IPS-NIHi11 (cell line): ENCODE data around the gene ALDH16A1.
A peak's percentile ranks its signal among the peaks of the same experiment; 100 is the strongest.
"Not testable (repeated sequence)": the region's sequence is repeated elsewhere in the genome, so short reads cannot be mapped to it uniquely, and the experiment has no call there.

Source experiments
- DNase-seq: peaks from one replicate; pipeline ENCODE4 v3.0.0; 2012; ENCODE audit warnings: mixed read lengths, low spot score

The ALDH16A1 gene

GRCh38 chr19:49440439-49441209 lies 12.4 kb upstream of the ALDH16A1 start:
- DNase-seq, result no peak

DNA sequence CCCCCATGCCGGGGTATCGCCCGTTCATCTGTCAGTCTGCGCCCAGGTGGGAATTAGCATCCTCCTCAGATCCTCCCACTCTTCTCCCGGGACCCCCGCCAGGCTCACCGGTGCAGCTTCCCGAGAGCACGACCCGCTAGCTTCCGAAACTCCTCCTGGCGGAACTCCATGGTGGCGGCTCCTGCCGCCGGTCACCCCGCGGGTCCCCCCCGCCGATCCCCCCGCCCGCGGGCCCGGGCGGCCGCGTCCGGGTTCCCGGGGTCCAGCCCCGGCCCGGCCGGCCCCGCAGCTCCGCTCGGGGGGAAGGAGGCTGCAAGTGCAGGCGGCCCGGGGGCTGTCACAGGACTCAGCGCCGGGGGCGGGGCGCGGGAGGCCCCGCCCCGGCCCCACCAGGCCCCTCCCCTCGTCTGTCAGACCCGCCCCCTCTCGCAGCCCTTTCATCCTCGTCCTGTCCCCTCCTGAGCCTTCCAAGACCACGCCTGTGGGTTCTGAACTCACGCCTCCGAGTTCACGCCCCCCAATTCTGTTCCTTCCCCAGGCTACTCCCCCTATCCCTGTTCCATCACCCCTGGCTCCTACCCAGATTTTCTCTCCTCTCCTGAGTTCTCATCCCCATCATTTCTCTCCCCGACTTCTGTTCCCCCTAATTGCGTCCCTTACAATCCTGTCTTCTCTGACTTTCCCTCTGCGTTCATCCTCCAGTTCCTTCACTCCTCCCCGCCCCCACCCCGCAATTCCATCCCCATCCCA lies 11.6 kb upstream of the ALDH16A1 start, which contains the start of gene SLC17A7:
SLC17A7 (minus strand) TSS at position 318 of the 750 bp plus-strand sequence; CDS start at position 170, 148 bp downstream.
- DNase-seq, result peak; percentile 82

DNA sequence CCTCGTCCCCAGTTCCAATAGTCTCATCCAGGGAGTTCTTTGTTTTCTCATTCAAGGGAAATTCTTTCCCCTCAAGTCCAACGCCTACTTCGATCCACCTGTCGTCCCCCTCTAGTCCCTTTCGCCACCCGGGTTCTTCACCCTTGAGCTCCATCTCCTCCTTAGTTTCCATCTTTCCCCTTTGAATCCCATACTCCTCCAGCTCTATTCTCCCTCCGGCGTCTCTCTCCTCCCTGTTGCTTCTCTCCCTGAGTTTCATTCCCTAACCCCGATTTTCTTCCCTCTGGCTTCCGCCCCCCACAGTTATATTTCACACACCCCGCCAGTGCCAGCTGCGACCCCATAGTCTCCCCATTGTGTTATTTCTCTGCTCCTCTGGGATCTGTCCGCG lies 11.1 kb upstream of the ALDH16A1 start:
- DNase-seq, result no peak

- no peak for DNase-seq
Measured at GRCh38 chr19:49442354-49442753, 10.7 kb upstream of the ALDH16A1 start.

- peak; percentile 84 for DNase-seq
Measured at GRCh38 chr19:49442771-49443365, 10.2 kb upstream of the ALDH16A1 start.

DNA sequence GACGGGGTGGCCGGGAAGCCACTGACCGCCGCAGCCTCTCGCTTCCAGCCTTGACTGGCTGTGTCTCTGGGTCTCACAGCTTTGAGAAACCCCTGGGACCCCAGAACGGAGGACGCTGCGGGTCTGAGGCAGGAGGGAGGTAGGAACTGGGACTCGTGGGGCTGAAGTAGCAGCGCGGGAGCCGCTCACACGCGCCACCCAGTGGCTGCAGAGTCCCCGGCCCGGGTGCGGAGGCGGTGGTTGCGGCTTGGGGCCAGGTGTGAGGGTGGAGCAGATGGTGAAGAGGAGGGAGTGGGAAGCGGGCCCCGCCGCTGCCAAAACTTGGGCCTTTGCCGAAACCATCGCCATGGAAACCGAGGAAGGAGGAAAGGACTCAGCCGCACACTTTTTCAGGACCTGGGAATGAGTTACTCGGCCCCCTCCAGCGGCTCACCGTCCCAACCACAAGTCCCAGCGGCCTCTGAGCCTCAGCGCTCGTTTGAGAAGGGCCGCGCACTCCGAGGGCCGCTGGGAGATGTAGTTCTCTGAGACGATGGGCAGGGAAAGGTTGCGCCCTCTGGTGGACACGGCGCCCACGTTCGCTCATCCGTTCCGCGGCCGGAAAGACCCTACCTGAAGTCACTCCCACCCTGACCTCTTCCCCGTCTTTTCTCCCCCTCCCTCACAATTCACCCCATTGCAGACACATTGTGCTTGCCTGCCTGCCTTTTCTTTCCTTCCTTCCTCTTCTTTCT lies 9.5 kb upstream of the ALDH16A1 start:
- DNase-seq, result peak; percentile 69

GRCh38 chr19:49444100-49444700 lies 8.8 kb upstream of the ALDH16A1 start:
- not testable (repeated sequence) for DNase-seq

DNA sequence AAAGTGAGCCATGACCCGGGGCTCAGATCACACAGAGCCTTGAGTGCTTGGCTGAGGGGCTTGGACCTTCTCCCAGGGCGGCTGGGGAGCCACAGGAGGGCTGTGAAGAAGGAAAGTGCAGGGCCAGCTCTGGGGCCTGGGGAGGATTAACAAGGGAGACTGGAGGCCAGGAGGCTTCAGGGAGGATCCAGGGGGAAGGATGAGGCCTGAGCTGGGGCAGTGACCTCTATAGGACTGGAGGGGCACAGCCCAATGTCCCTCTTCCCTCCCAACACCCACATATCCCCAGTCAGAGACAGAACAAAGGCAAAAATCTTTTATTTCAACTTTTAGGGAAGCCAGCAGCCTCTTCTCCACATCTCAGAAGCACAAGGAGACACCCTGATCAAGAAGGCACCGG lies 7.0 kb upstream of the ALDH16A1 start:
- DNase-seq, result no peak

GRCh38 chr19:49447485-49448431 lies 5.3 kb upstream of the ALDH16A1 start:
- peak; percentile 50 for DNase-seq

GRCh38 chr19:49448432-49448786 lies 4.6 kb upstream of the ALDH16A1 start:
- DNase-seq, result no peak

- no peak for DNase-seq
Measured at GRCh38 chr19:49450405-49450804, 2.6 kb upstream of the ALDH16A1 start.

DNA sequence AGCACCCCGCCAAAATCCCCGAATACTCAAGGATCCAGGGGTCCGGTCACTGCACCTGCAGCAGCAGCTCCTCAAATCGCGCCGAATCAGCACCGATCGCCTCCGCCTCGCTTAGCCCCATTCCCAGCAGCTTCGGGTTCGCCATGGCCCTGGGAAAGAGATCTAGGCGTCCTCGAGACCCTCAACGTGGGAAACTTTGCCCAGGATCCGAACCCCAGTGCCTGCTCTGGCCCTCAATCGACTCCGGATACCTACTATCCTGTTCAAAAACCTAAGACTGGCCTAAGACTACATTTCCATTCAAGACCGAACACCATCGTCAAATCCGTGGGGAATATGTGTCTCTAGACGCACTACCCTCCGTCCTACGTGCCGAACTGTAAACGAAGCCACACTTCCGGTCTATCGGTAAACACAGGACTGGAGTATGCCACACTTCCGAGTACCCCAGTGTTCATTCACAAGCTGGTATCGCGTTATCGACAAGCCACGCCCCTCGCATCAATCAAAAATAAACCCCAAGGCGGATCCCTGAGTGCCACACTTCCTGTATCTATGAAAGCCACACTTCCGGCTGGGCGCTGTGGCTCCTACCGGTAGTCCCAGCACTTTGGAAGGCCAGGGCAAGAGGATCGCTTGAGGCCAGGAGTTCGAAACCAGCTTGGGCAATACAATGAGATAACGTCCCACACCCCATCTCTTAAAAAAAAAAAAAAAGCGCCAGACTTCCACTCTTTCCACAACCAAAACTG lies 1.4 kb upstream of the ALDH16A1 start, which contains the start of gene PIH1D1:
PIH1D1 (minus strand) TSS at position 385 of the 752 bp plus-strand sequence; CDS start at position 145, 240 bp downstream.
- DNase-seq, result peak; percentile 83

GRCh38 chr19:49453757-49454240 lies 774 bp downstream of the ALDH16A1 start:
- no peak for DNase-seq

- DNase-seq, result no peak
Measured at GRCh38 chr19:49455773-49456172, 2.7 kb downstream of the ALDH16A1 start.

DNA sequence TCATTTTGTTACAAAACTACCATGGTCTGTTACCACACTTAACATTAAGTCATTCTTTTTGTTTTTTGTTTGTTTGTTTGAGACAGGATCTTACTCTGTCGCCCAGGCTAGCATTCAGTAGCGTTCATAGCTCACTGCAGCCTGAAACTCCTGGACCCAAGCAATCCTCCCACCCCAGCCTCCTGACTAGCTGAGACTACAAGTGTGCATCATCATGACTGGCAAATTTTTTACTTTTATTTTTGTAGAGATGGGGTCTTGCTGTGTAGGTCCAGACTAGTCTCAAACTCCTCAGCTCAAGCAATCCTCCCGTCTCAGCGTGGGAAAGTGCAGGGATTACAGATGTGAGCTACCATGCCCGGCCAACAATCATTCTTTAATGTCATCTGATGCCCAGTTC lies 3.3 kb downstream of the ALDH16A1 start:
- no peak for DNase-seq

- DNase-seq, result no peak
Measured at GRCh38 chr19:49458567-49458903, 5.5 kb downstream of the ALDH16A1 start.

- DNase-seq, result no peak
Measured at GRCh38 chr19:49459388-49459787, 6.4 kb downstream of the ALDH16A1 start.

DNA sequence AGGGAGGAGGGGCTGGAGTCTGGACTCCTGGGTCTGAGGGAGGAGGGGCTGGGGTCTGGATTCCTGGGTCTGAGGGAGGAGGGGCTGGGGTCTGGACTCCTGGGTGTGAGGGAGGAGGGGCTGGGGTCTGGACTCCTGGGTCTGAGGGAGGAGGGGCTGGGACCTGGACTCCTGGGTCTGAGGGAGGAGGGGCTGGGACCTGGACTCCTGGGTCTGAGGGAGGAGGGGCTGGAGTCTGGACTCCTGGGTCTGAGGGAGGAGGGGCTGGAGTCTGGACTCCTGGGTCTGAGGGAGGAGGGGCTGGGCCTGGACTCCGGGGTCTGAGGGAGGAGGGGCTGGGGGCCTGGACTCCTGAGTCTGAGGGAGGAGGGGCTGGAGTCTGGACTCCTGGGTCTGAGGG lies 8.1 kb downstream of the ALDH16A1 start:
- not testable (repeated sequence) for DNase-seq

DNA sequence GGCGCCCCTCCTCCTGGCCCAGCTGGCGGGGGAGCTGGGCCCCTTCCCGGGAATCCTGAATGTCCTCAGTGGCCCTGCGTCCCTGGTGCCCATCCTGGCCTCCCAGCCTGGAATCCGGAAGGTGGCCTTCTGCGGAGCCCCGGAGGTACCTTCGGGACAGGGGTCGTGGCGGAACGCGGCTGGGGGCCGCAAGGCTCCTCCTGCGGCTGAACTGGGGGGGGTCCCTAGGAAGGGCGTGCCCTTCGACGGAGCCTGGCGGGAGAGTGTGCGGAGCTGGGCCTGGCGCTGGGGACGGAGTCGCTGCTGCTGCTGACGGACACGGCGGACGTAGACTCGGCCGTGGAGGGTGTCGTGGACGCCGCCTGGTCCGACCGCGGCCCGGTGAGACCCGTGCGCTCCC lies 8.6 kb downstream of the ALDH16A1 start:
- DNase-seq, result no peak

GRCh38 chr19:49462492-49462891 lies 9.5 kb downstream of the ALDH16A1 start:
- DNase-seq, result no peak
